ENCODE data around the gene SVOP.
A peak's percentile ranks its signal among the peaks of the same experiment; 100 is the strongest.
"Not testable (repeated sequence)": the region's sequence is repeated elsewhere in the genome, so short reads cannot be mapped to it uniquely, and the experiment has no call there.

SVOP gene

DNA sequence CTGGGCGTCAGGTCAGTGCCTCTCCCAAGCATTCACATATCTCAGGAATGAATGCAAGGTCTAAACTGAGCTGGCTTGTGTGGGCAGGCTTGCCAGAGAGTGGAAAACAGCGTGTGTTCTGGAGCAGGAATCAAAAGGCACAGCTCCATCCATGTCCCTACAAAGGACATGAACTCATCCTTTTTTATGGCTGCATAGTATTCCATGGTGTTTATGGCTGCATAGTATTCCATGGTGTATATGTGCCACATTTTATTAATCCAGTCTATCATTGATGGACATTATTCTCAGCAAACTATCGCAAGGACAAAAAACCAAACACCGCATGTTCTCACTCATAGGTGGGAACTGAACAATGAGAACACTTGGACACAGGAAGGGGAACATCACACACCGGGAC is 30.8 kb downstream of the SVOP start:
- not testable (repeated sequence) for H3K23ac ChIP-seq (ENCODE audit: low read length); H3K4me3 ChIP-seq (ENCODE audit: low read depth, low read length); H3K14ac ChIP-seq (ENCODE audit: low read length); H4K91ac ChIP-seq (ENCODE audit: low read depth, low read length); H2BK5ac ChIP-seq (ENCODE audit: low read depth, low read length, poor library complexity); H2AFZ ChIP-seq (ENCODE audit: insufficient read depth, low read length, poor library complexity); H2AK5ac ChIP-seq (ENCODE audit: low read length); H3K9me3 ChIP-seq (ENCODE audit: insufficient read depth, low read depth, low read length); DNase-seq; H3K27ac ChIP-seq (ENCODE audit: low read depth, low read length); H3K4ac ChIP-seq (ENCODE audit: low read depth, low read length); H3K4me1 ChIP-seq (ENCODE audit: control insufficient read depth in 1 of 2, insufficient read depth in 2 of 2, low read length in 2 of 2); H3K36me3 ChIP-seq (ENCODE audit: control insufficient read depth in 1 of 2, insufficient read depth in 2 of 2, low read length in 2 of 2); H3K18ac ChIP-seq (ENCODE audit: low read length); H2BK12ac ChIP-seq (ENCODE audit: low read length); H4K12ac ChIP-seq (ENCODE audit: low read depth, low read length); H3K4me2 ChIP-seq (ENCODE audit: low read length); H4K8ac ChIP-seq (ENCODE audit: low read depth, low read length); H2BK120ac ChIP-seq (ENCODE audit: insufficient read depth, low read length, poor library complexity); H3K9ac ChIP-seq (ENCODE audit: low read length); H3K79me1 ChIP-seq (ENCODE audit: low read length); H3K27me3 ChIP-seq (ENCODE audit: insufficient read depth, low read length); H3K79me2 ChIP-seq (ENCODE audit: control insufficient read depth, insufficient read depth, low read length, poor library complexity)
- WGBS (ENCODE audit: extremely low coverage, insufficient coverage, insufficient read length): no CpG with 5 or more reads among the region's 5 CpGs

DNA sequence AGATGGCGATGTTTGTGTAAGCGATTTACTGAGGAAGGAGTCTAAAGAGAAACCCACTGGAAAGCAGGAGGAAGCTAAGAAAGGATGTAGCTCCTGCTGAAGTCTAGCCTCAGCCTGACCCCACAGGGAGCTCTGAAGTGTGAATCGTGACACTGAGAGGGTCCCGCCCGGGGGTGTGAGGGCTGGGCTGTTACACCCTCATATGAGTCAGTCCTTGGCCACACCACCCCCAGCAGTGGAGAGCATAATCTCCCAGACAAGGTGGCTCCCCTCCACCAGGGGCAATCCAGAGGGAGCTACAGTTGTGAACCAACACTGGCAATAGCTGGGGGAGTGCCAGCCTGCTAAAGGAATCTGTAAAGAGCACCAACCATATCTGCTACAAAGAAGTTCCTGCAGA is 31.5 kb downstream of the SVOP start:
- Histone ChIP-seq H3K14ac (ENCODE audit: low read length) (no peak overlapping the region), H3K79me2 (ENCODE audit: control insufficient read depth, insufficient read depth, low read length, poor library complexity) (no peaks in the 10 kb centered on the region), H3K79me1 (ENCODE audit: low read length) (no peaks in the 10 kb centered on the region)

DNA sequence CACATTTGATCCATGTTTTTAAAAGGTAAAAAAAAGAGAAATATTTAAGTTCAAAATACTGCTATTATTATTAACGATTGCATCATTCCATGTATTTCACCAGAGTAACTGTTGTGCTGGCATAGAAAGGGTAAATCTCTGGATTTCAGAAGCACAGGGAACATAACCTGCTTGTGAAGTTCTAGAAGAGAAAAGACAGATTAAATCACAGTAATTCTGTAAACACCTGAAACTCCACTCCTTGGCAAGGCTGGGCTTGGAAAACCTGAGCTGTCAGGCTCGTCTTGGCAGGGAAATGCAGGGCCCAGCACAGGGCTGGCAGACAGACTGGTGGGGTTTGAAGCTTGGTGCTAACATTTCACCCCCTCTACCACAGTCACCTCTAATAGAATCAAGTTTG is 35.1 kb downstream of the SVOP start:
- DNase-seq: no peak
- Histone ChIP-seq H2BK120ac (ENCODE audit: insufficient read depth, low read length, poor library complexity) (no peak overlapping the region), H3K79me2 (ENCODE audit: control insufficient read depth, insufficient read depth, low read length, poor library complexity) (no peaks in the 10 kb centered on the region), H3K9me3 (ENCODE audit: insufficient read depth, low read depth, low read length) (peaks cover 4% of the 10 kb centered on the region), H3K4ac (ENCODE audit: low read depth, low read length) (no peak overlapping the region), H3K14ac (ENCODE audit: low read length) (no peak overlapping the region), H2BK5ac (ENCODE audit: low read depth, low read length, poor library complexity) (no peak overlapping the region), H3K23ac (ENCODE audit: low read length) (no peak overlapping the region), H3K9ac (ENCODE audit: low read length) (no peak overlapping the region), H2BK12ac (ENCODE audit: low read length) (no peak overlapping the region), H4K8ac (ENCODE audit: low read depth, low read length) (no peak overlapping the region), H4K12ac (ENCODE audit: low read depth, low read length) (no peak overlapping the region), H3K18ac (ENCODE audit: low read length) (no peak overlapping the region), H3K27me3 (ENCODE audit: insufficient read depth, low read length) (no peaks in the 10 kb centered on the region), H3K79me1 (ENCODE audit: low read length) (no peaks in the 10 kb centered on the region), H2AK5ac (ENCODE audit: low read length) (no peak overlapping the region), H3K4me3 (ENCODE audit: low read depth, low read length) (no peak overlapping the region), H3K36me3 (ENCODE audit: control insufficient read depth in 1 of 2, insufficient read depth in 2 of 2, low read length in 2 of 2) (no peaks in the 10 kb centered on the region), H4K91ac (ENCODE audit: low read depth, low read length) (no peak overlapping the region), H2AFZ (ENCODE audit: insufficient read depth, low read length, poor library complexity) (no peak overlapping the region), H3K4me1 (ENCODE audit: control insufficient read depth in 1 of 2, insufficient read depth in 2 of 2, low read length in 2 of 2) (peaks cover 0 to 3% of the 10 kb centered on the region in 2 experiments), H3K4me2 (ENCODE audit: low read length) (no peak overlapping the region), H3K27ac (ENCODE audit: low read depth, low read length) (no peak overlapping the region)
- no CpG with 5 or more reads among the region's 2 CpGs for WGBS (ENCODE audit: extremely low coverage, insufficient coverage, insufficient read length)

More for the DNA sequence above, 31.5 kb downstream of the SVOP start:
- Histone ChIP-seq H4K12ac (ENCODE audit: low read depth, low read length) (no peak overlapping the region), H3K9me3 (ENCODE audit: insufficient read depth, low read depth, low read length) (no peaks in the 10 kb centered on the region), H2BK5ac (ENCODE audit: low read depth, low read length, poor library complexity) (no peak overlapping the region), H3K23ac (ENCODE audit: low read length) (no peak overlapping the region), H3K27me3 (ENCODE audit: insufficient read depth, low read length) (no peaks in the 10 kb centered on the region), H4K8ac (ENCODE audit: low read depth, low read length) (no peak overlapping the region), H3K4ac (ENCODE audit: low read depth, low read length) (no peak overlapping the region), H3K27ac (ENCODE audit: low read depth, low read length) (no peak overlapping the region), H2AFZ (ENCODE audit: insufficient read depth, low read length, poor library complexity) (no peak overlapping the region), H4K91ac (ENCODE audit: low read depth, low read length) (no peak overlapping the region), H3K4me1 (ENCODE audit: control insufficient read depth in 1 of 2, insufficient read depth in 2 of 2, low read length in 2 of 2) (no peaks in the 10 kb centered on the region), H3K4me2 (ENCODE audit: low read length) (no peak overlapping the region), H2BK12ac (ENCODE audit: low read length) (no peak overlapping the region), H2BK120ac (ENCODE audit: insufficient read depth, low read length, poor library complexity) (no peak overlapping the region), H2AK5ac (ENCODE audit: low read length) (no peak overlapping the region), H3K9ac (ENCODE audit: low read length) (no peak overlapping the region), H3K18ac (ENCODE audit: low read length) (no peak overlapping the region), H3K36me3 (ENCODE audit: control insufficient read depth in 1 of 2, insufficient read depth in 2 of 2, low read length in 2 of 2) (no peaks in the 10 kb centered on the region), H3K4me3 (ENCODE audit: low read depth, low read length) (no peak overlapping the region)
- no CpG with 5 or more reads among the region's 5 CpGs for WGBS (ENCODE audit: extremely low coverage, insufficient coverage, insufficient read length)
- DNase-seq: no peak

DNA sequence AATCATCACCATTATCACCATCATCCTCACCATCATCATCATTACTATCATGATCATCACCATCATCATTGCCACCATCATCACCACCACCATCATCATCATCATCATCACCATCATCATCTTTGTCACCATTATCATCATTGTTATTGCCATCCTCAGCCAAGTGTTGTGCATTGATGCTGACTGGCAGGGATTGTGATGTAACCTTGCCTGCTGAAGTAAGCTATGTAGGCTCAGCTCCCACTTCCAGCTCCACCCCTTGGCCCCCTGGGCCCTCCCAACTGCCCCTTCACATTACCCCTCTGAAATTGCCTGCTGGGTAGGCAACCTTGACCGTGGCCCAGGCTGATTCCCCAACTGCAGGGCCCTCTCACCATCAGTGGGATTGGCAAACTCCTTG is 37.6 kb downstream of the SVOP start:
- H3K36me3 ChIP-seq (ENCODE audit: control insufficient read depth in 1 of 2, insufficient read depth in 2 of 2, low read length in 2 of 2): no peaks in the 10 kb centered on the region
- H4K8ac ChIP-seq (ENCODE audit: low read depth, low read length): no peak overlapping the region
- H3K4me3 ChIP-seq (ENCODE audit: low read depth, low read length): peak overlapping the region; percentile 19
- H2BK5ac ChIP-seq (ENCODE audit: low read depth, low read length, poor library complexity): no peak overlapping the region
- no peak overlapping the region for H4K12ac ChIP-seq (ENCODE audit: low read depth, low read length)
- H2BK12ac ChIP-seq (ENCODE audit: low read length): no peak overlapping the region
- H3K79me2 ChIP-seq (ENCODE audit: control insufficient read depth, insufficient read depth, low read length, poor library complexity): no peaks in the 10 kb centered on the region
- H3K4me1 ChIP-seq (ENCODE audit: control insufficient read depth in 1 of 2, insufficient read depth in 2 of 2, low read length in 2 of 2): peaks cover 0 to 3% of the 10 kb centered on the region in 2 experiments
- no peak overlapping the region for H3K14ac ChIP-seq (ENCODE audit: low read length)
- H3K23ac ChIP-seq (ENCODE audit: low read length): no peak overlapping the region
- H3K4me2 ChIP-seq (ENCODE audit: low read length): no peak overlapping the region
- WGBS (ENCODE audit: extremely low coverage, insufficient coverage, insufficient read length): no CpG with 5 or more reads among the region's 1 CpG
- peaks cover 4% of the 10 kb centered on the region for H3K9me3 ChIP-seq (ENCODE audit: insufficient read depth, low read depth, low read length)
- no peak overlapping the region for H2AFZ ChIP-seq (ENCODE audit: insufficient read depth, low read length, poor library complexity)
- no peak overlapping the region for H3K9ac ChIP-seq (ENCODE audit: low read length)
- no peak overlapping the region for H2BK120ac ChIP-seq (ENCODE audit: insufficient read depth, low read length, poor library complexity)
- H4K91ac ChIP-seq (ENCODE audit: low read depth, low read length): no peak overlapping the region
- no peak overlapping the region for H2AK5ac ChIP-seq (ENCODE audit: low read length)
- no peaks in the 10 kb centered on the region for H3K79me1 ChIP-seq (ENCODE audit: low read length)
- no peaks in the 10 kb centered on the region for H3K27me3 ChIP-seq (ENCODE audit: insufficient read depth, low read length)
- H3K18ac ChIP-seq (ENCODE audit: low read length): no peak overlapping the region
- H3K27ac ChIP-seq (ENCODE audit: low read depth, low read length): no peak overlapping the region
- DNase-seq: no peak
- H3K4ac ChIP-seq (ENCODE audit: low read depth, low read length): no peak overlapping the region
